Right lobe of liver (tissue), 4 donors: ENCODE measurements around the gene VANGL1.

Source experiments
- POLR2A ChIP-seq: fragments of 450-650 bp; IDR thresholded peaks from one replicate; pipeline ENCODE4 v1.6.1; 2017; ENCODE audit warnings: antibody characterized with exemption, mild to moderate bottlenecking
- TF ChIP-seq, protein P1 (sequence below), 4 donors: fragments of 200-600 bp in 3 of 4; fragments of 450-650 bp in 1 of 4; IDR thresholded peaks; one replicate each; pipeline versions ENCODE4 v1.5.1 to v1.8.0; 2016 to 2022; ENCODE audit warnings: antibody characterized with exemption in 4 of 4, mild to moderate bottlenecking in 2 of 4
- donor health status: DM: no; HTN: no; CAD: no.
- donor health status: DM: no; HTN: no; CAD: no.
- donor health status: DM: no; HTN: yes; CAD: no.

DNA sequence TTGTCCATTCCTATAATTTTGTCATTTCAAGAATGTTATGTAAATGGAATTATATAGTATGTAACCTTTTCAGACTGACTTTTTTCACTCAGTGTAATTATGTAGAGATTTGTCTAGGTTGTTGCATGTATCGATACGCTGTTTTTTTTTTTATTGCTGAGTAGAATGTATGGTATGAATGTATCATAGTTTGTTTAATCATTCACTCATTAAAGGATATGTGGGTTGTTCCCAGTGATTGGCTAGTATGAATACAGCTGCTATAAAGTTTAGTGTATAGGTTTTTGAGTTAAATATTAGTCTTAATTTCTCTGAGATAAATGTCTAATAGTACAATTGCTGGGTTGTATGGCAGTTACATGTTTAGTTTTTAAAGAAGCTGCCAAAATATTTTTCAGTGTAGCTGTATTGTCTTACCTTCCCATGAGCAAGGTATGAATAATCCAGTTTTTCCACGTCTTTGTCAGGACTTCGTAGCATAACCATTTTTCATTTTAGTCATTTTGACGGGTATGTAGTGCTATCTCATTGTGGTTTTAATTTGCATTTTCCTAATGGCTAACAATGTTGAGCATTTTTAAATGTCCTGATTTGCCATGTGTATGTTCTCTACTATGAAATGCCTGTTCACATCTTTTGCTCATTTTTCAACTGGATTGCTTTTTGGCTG, 104.4 kb downstream of the VANGL1 start:
- TF ChIP-seq, protein P1, sequence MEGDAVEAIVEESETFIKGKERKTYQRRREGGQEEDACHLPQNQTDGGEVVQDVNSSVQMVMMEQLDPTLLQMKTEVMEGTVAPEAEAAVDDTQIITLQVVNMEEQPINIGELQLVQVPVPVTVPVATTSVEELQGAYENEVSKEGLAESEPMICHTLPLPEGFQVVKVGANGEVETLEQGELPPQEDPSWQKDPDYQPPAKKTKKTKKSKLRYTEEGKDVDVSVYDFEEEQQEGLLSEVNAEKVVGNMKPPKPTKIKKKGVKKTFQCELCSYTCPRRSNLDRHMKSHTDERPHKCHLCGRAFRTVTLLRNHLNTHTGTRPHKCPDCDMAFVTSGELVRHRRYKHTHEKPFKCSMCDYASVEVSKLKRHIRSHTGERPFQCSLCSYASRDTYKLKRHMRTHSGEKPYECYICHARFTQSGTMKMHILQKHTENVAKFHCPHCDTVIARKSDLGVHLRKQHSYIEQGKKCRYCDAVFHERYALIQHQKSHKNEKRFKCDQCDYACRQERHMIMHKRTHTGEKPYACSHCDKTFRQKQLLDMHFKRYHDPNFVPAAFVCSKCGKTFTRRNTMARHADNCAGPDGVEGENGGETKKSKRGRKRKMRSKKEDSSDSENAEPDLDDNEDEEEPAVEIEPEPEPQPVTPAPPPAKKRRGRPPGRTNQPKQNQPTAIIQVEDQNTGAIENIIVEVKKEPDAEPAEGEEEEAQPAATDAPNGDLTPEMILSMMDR (IDR thresholded peaks at IDR 0.05) = no peak
- TF ChIP-seq POLR2A = no peak
